ACC112 (cell line): ENCODE data around the gene C3orf52.

Source experiments
- H2AFZ ChIP-seq: fragments of 200-600 bp; sonication (generic); one replicate; pipeline ENCODE4 v1.6.0; 2017; ENCODE audit warnings: antibody characterized with exemption, low read length; ENCODE audit not compliant: unreplicated experiment
- H3K27ac ChIP-seq: fragments of 200-600 bp; sonication (generic); 2 replicates; pipeline ENCODE4 v1.5.1; 2014; ENCODE audit warnings: low read depth, mild to moderate bottlenecking, antibody characterized with exemption, low read length, moderate library complexity
- H3K27me3 ChIP-seq: fragments of 200-600 bp; sonication (generic); 2 replicates; pipeline ENCODE4 v1.6.1; 2014; ENCODE audit warnings: mild to moderate bottlenecking, antibody characterized with exemption, low read length, moderate library complexity, mixed read lengths; ENCODE audit not compliant: insufficient read depth
- H3K36me3 ChIP-seq: fragments of 200-600 bp; sonication (generic); 2 replicates; pipeline ENCODE4 v1.6.1; 2016; ENCODE audit warnings: mild to moderate bottlenecking, antibody characterized with exemption, low read length, moderate library complexity, mixed read lengths; ENCODE audit not compliant: insufficient read depth
- H3K4me1 ChIP-seq: fragments of 200-600 bp; sonication (generic); one replicate; pipeline ENCODE4 v1.6.1; 2016; ENCODE audit warnings: low read length, mixed read lengths; ENCODE audit not compliant: insufficient read depth, unreplicated experiment, control insufficient read depth
- H3K4me3 ChIP-seq: fragments of 200-600 bp; sonication (generic); 2 replicates; pipeline ENCODE4 v1.5.1; 2014; ENCODE audit warnings: mild to moderate bottlenecking, low read depth, low read length
- H3K79me2 ChIP-seq: fragments of 200-600 bp; sonication (generic); one replicate; pipeline ENCODE4 v1.6.0; 2016; ENCODE audit warnings: low read length; ENCODE audit not compliant: control insufficient read depth, unreplicated experiment, insufficient read depth

Gene C3orf52

GRCh38 chr3:112129925-112130637, 43.9 kb downstream of the C3orf52 start:
- Histone ChIP-seq H2AFZ (no peak overlapping the region), H3K4me1 (peaks cover 4% of the 10 kb centered on the region), H3K27ac (no peak overlapping the region), H3K79me2 (no peaks in the 10 kb centered on the region), H3K4me3 (no peak overlapping the region), H3K36me3 (no peaks in the 10 kb centered on the region), H3K27me3 (no peaks in the 10 kb centered on the region)

- Histone ChIP-seq H3K4me1 (peaks cover 4% of the 10 kb centered on the region), H3K36me3 (no peaks in the 10 kb centered on the region), H3K27me3 (no peaks in the 10 kb centered on the region), H2AFZ (no peak overlapping the region), H3K4me3 (no peak overlapping the region), H3K27ac (no peak overlapping the region), H3K79me2 (no peaks in the 10 kb centered on the region)
Measured at GRCh38 chr3:112130638-112130993, 44.4 kb downstream of the C3orf52 start.

- no peak overlapping the region for H3K27ac ChIP-seq
- H3K4me3 ChIP-seq = no peak overlapping the region
- H2AFZ ChIP-seq = no peak overlapping the region
- no peaks in the 10 kb centered on the region for H3K36me3 ChIP-seq
- peaks cover 4% of the 10 kb centered on the region for H3K4me1 ChIP-seq
- H3K79me2 ChIP-seq = no peaks in the 10 kb centered on the region
- no peaks in the 10 kb centered on the region for H3K27me3 ChIP-seq
Measured at GRCh38 chr3:112131111-112131510, 44.9 kb downstream of the C3orf52 start.

- no peak overlapping the region for H2AFZ ChIP-seq
- no peaks in the 10 kb centered on the region for H3K27me3 ChIP-seq
- H3K79me2 ChIP-seq = no peaks in the 10 kb centered on the region
- H3K4me1 ChIP-seq = no peaks in the 10 kb centered on the region
- no peak overlapping the region for H3K4me3 ChIP-seq
- no peaks in the 10 kb centered on the region for H3K36me3 ChIP-seq
- H3K27ac ChIP-seq = no peak overlapping the region
Measured at GRCh38 chr3:112132088-112132487, 45.9 kb downstream of the C3orf52 start.

- Histone ChIP-seq H2AFZ (no peak overlapping the region), H3K4me1 (no peaks in the 10 kb centered on the region), H3K27me3 (no peaks in the 10 kb centered on the region), H3K4me3 (no peak overlapping the region), H3K79me2 (no peaks in the 10 kb centered on the region), H3K36me3 (no peaks in the 10 kb centered on the region), H3K27ac (no peak overlapping the region)
Measured at GRCh38 chr3:112132554-112132953, 46.4 kb downstream of the C3orf52 start.

- Histone ChIP-seq H3K36me3 (no peaks in the 10 kb centered on the region), H2AFZ (no peak within 1 kb of the TSS), H3K4me3 (no peak within 1 kb of the TSS), H3K4me1 (no peaks in the 10 kb centered on the region), H3K27ac (no peak within 1 kb of the TSS), H3K79me2 (no peaks in the 10 kb centered on the region), H3K27me3 (no peaks in the 10 kb centered on the region)
Measured at GRCh38 chr3:112132975-112133448, 46.8 kb downstream of the C3orf52 start, which contains the start of gene GCSAM. TSS of gene GCSAM (minus strand) at chr3:112133248. CDS start at chr3:112133120, 128 bp downstream.

GRCh38 chr3:112133626-112134334, 47.6 kb downstream of the C3orf52 start:
- no peaks in the 10 kb centered on the region for H3K36me3 ChIP-seq
- no peaks in the 10 kb centered on the region for H3K79me2 ChIP-seq
- H3K4me1 ChIP-seq = no peaks in the 10 kb centered on the region
- H3K4me3 ChIP-seq = no peak overlapping the region; the same call in 1 of the 2 replicates
- no peaks in the 10 kb centered on the region for H3K27me3 ChIP-seq
- no peak overlapping the region for H2AFZ ChIP-seq
- no peak overlapping the region for H3K27ac ChIP-seq

GRCh38 chr3:112134335-112135124, 48.3 kb downstream of the C3orf52 start:
- Histone ChIP-seq H2AFZ (no peak overlapping the region), H3K36me3 (no peaks in the 10 kb centered on the region), H3K4me3 (no peak overlapping the region; the same call in 1 of the 2 replicates), H3K27me3 (peaks cover 4% of the 10 kb centered on the region), H3K79me2 (no peaks in the 10 kb centered on the region), H3K4me1 (no peaks in the 10 kb centered on the region), H3K27ac (no peak overlapping the region)

- H3K36me3 ChIP-seq = no peaks in the 10 kb centered on the region
Measured at GRCh38 chr3:112136046-112136445, 49.9 kb downstream of the C3orf52 start.

GRCh38 chr3:112136959-112137693, 50.9 kb downstream of the C3orf52 start:
- no peaks in the 10 kb centered on the region for H3K36me3 ChIP-seq
- no peaks in the 10 kb centered on the region for H3K79me2 ChIP-seq
- H3K4me1 ChIP-seq = no peaks in the 10 kb centered on the region
- H3K4me3 ChIP-seq = no peak overlapping the region
- H3K27me3 ChIP-seq = peaks cover 8% of the 10 kb centered on the region
- H3K27ac ChIP-seq = no peak overlapping the region
- no peak overlapping the region for H2AFZ ChIP-seq

More at GRCh38 chr3:112136046-112136445, 49.9 kb downstream of the C3orf52 start:
- H3K79me2 ChIP-seq = no peaks in the 10 kb centered on the region
- H2AFZ ChIP-seq = no peak overlapping the region
- no peak overlapping the region for H3K27ac ChIP-seq
- peaks cover 8% of the 10 kb centered on the region for H3K27me3 ChIP-seq
- no peaks in the 10 kb centered on the region for H3K4me1 ChIP-seq
- no peak overlapping the region for H3K4me3 ChIP-seq
